ENCODE data around the gene TSPOAP1.

GRCh38 chr17:58311429-58311894 lies 17.1 kb downstream of the TSPOAP1 start:
- no peak for TF ChIP-seq CTCF (IDR thresholded peaks at IDR 0.05)
- TF ChIP-seq POLR2A (IDR thresholded peaks at IDR 0.05), result no peak
